Mammary epithelial cell (primary cell): ENCODE measurements around the gene OTUB2.

ENCODE experiments used
- EZH2 ChIP-seq: IDR thresholded peaks from 2 replicates; pipeline ENCODE4 v1.6.1; 2012; ENCODE audit warnings: low read length, inconsistent platforms, borderline replicate concordance
- TF ChIP-seq, protein P1 (sequence below), 2 donors: IDR thresholded peaks in 1 of 2; conservative IDR thresholded peaks in 1 of 2; 2 replicates each; pipeline ENCODE4 v1.5.1; 2011 to 2012; ENCODE audit warnings: inconsistent platforms in 2 of 2, low read length in 2 of 2, mild to moderate bottlenecking in 2 of 2, control low read depth in 1 of 2, low read depth in 1 of 2; ENCODE audit not compliant: insufficient read depth in 1 of 2; ENCODE audit errors: extremely low read depth in 1 of 2

DNA sequence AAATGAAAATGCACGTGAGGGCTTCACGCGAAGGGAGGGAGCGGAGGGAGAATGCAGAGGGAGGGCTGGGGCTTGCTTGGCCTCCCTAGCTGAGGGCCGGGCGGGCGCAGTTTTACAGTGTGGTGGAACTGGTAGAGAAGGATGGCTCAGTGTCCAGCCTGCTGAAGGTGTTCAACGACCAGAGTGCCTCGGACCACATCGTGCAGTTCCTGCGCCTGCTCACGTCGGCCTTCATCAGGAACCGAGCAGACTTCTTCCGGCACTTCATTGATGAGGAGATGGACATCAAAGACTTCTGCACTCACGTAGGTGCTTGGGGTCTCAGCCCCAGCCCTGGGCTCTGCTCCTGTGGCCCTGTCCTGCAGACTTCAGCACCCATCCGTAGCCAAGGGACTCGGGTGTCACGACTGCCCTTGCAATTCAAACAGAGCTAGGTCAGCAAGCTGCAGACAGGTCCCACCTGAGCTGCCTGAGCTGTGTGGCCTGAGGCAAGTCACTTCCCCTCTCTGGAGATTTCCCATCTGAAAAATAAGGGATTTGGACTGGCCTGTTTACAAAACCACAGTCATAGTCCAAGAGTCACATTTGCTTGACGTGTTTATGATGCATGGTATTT, 18.4 kb downstream of the OTUB2 start:
- TF ChIP-seq, protein P1, sequence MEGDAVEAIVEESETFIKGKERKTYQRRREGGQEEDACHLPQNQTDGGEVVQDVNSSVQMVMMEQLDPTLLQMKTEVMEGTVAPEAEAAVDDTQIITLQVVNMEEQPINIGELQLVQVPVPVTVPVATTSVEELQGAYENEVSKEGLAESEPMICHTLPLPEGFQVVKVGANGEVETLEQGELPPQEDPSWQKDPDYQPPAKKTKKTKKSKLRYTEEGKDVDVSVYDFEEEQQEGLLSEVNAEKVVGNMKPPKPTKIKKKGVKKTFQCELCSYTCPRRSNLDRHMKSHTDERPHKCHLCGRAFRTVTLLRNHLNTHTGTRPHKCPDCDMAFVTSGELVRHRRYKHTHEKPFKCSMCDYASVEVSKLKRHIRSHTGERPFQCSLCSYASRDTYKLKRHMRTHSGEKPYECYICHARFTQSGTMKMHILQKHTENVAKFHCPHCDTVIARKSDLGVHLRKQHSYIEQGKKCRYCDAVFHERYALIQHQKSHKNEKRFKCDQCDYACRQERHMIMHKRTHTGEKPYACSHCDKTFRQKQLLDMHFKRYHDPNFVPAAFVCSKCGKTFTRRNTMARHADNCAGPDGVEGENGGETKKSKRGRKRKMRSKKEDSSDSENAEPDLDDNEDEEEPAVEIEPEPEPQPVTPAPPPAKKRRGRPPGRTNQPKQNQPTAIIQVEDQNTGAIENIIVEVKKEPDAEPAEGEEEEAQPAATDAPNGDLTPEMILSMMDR (conservative IDR thresholded peaks at IDR 0.05 in 1 of 2, IDR thresholded peaks at IDR 0.05 in 1 of 2; ENCODE audit: extremely low read depth in 1 of 2, insufficient read depth in 1 of 2, low read depth in 1 of 2, low read length in 2 of 2): no peak
- no peak for TF ChIP-seq EZH2
